GM11168 (cell line): Measurements from ENCODE around the gene SLC25A24.
"Not testable (repeated sequence)": the region's sequence is repeated elsewhere in the genome, so short reads cannot be mapped to it uniquely, and the experiment has no call there.

Experiments
- in situ Hi-C: fragments of 300-500 bp; cut with MboI; formaldehyde crosslinking; loops from one replicate; pipeline ENCODE4 v1.12.0; 2022; ENCODE audit warnings: low sequenced_read_pairs; ENCODE audit not compliant: unreplicated experiment

SLC25A24 gene

GRCh38 chr1:108200687-108201051 is 526 bp upstream of the SLC25A24 start:
- in situ Hi-C loops = no loop called here

DNA sequence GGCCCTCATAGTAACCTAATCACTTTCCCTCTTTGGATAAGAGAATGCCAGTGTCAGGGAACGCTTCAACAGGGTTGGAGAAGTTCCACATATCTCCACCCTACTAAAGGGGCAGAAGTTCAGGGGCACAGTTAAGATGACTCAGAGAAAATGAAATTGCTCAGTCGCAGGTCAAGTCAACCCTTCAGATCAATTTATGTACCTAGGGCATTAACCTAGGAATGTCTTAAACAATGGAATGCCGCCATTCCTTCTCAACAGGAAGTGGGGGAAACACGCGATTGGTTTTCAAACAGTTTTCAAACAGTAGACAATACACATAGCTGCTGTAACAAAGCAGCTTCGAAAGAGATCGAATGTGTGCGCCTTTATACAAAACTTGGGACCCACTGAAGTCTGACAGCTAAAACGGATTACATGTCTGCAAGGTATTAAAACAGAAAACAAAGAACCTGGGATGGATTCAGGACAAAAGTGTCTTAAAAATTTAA is 897 bp downstream of the SLC25A24 start:
- in situ Hi-C loops = no loop called here

DNA sequence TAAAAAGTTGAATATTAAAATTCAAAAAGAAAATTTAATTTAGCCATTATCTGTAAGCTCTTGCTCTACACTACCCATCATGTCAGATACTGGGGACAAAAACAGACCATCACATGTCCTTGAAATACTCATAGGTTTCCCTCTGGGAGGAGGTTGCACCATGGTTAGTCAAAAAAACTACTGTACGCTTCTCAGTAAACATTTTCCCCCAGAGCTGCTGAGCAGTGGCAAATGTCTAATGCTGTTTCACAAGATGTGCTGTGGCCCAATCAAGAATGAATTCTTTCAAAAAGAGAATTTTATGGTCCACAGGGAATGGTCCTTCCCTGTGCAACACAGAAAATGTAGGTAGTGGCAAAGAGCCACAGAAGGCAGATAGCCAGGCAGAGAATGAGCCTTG is 6.1 kb downstream of the SLC25A24 start:
- in situ Hi-C loops = no loop called here

DNA sequence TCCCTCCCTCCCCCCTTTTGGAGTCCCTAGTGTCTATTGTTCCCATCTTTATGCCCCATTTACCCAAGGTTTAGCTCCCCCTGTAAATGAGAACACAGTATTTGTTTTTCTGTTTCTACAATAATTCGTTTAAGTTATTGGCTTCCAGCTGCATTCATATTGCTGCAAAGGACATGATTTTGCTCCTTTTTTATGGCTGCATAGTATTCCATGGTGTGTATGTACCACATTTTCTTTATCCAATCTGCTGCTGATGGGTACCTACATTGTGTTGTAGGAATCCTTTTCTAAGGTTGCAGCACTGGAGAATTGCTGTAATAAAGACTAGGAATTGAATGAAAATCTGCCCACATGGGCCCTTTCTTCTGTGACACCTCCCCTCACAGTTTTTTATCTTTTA is 6.8 kb downstream of the SLC25A24 start:
- in situ Hi-C loops = no loop called here

DNA sequence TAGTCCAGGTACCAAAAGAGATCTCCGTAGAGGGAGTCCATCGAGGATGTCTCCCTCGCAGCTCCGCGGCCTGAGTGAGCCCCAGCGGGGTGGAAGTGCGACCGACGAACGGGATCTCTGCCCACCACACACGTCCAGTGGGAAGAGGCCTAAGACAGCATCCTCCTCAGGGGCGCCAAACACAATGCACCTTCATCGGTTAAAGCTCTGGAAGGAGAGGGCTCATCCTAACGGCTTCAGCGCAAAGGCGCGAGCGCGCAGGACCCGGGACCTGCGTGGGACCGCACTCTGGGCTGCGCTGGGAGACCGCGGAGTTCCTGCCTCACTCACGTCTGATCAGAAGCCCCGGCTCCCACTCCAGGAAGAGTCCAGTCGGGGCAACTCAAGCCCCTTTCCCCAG is 7.6 kb downstream of the SLC25A24 start:
- in situ Hi-C loops = no loop called here

- in situ Hi-C loops = no loop called here
These were observed 9.3 kb downstream of the SLC25A24 start for GRCh38 chr1:108190686-108191416.

DNA sequence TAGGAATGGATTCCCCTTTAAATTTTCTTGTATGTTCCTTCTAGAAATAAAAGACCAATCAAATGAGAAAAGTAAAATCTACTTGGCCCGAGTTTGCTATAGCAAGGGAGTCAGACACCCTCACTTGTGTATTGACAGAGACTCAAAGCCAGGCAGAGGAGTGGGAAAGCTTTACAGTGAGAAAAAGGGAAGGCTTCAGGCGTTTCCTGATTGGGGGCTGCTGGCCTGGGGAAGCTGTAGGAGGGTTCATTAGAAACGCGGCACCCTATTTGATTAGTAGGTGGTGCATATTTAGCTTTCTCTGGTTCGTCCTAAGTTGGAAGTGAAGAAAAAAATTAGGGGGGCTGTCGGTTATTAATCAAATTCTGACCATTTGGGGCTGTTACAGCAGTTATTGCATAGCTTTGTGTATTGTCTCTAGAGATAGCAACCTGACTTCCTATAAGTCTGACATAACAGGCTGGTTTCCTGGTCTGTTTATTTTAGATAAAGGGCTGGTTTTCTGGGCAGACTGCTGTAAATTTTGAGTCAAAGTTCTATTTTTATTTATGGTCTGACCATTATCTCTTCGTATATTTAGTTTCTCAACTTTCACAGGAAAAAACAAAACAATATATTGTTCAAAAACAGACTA is 10.0 kb downstream of the SLC25A24 start:
- in situ Hi-C loops = no loop called here

DNA sequence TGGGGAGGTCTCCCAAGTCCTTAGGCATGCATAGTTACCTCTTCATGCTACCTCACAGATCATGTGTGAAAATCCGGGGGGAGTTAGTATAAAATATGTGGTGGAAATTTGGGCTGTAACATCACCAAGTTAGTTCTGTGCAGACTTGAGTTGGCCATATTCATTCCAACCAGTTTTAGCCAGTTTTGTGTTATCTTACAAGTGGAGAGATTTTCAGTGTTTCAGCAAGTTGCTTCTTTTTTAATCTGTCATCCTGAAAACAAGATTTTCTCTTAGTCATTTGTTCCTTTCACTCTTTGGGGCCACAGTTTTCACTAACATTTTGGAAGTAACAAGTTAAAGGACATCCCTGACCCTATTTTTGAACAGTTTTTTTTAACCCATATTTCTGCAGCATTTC is 11.3 kb downstream of the SLC25A24 start:
- in situ Hi-C loops = no loop called here

- in situ Hi-C loops = no loop called here
These were observed 17.0 kb downstream of the SLC25A24 start for GRCh38 chr1:108182959-108183700.

DNA sequence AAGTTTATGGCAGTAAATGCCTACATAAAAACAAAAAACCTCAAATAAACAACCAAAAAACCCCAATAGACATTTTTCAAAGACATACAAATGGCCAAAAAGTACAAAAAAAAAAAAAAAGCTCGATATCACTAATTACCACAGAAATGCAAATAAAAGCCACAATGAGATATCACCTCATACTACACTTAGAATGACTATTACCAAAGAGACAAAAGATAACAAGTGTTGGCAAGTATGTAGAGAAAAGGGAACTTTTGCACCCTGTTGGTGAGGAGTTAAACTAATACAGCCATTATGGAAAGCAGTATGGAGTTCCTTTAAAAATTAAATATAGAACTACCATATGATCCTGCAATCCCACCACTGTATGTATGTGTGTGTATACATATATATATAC is 21.1 kb downstream of the SLC25A24 start:
- in situ Hi-C loops = no loop called here

DNA sequence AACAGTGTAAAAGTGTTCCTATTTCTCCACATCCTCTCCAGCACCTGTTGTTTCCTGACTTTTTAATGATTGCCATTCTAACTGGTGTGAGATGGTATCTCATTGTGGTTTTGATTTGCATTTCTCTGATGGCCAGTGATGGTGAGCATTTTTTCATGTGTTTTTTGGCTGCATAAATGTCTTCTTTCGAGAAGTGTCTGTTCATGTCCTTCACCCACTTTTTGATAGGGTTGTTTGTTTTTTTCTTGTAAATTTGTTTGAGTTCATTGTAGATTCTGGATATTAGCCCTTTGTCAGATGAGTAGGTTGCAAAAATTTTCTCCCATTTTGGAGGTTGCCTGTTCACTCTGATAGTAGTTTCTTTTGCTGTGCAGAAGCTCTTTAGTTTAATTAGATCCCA is 37.7 kb downstream of the SLC25A24 start:
- in situ Hi-C loops = not testable (repeated sequence)

DNA sequence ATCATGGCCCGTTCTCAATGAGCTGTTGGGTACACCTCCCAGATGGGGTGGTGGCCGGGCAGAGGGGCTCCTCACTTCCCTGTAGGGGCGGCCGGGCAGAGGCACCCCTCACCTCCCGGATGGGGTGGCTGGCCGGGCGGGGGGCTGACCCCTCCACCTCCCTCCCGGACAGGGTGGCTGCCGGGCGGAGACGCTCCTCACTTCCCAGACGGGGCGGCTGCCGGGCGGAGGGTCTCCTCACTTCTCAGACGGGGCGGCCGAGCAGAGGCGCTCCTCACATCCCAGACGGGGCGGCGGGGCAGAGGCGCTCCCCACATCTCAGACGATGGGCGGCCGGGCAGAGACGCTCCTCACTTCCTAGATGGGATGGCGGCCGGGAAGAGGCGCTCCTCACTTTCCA is 40.2 kb downstream of the SLC25A24 start:
- in situ Hi-C loops = not testable (repeated sequence)

- in situ Hi-C loops = no loop called here
These were observed 41.2 kb downstream of the SLC25A24 start for GRCh38 chr1:108158893-108159453.

DNA sequence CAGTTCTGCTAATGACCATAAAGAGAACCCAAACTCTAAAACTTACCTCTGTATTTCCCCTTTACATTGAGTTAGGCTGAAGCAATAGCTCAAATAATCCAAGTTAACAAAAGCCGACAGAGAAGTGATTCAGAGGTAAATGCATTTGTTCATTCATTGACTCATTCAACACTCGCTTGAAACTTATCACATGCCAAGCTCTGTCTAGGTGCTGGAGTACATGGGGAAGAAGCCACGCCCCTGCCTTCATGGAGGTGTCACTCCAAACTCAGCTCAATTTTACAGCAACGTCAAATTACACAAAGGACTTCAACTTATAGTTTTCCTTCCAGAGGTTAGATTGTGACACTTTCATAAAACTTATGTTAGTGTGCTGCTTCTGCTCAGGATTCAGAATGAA is 45.8 kb downstream of the SLC25A24 start:
- in situ Hi-C loops = no loop called here

GRCh38 chr1:108152782-108153222 is 47.3 kb downstream of the SLC25A24 start:
- in situ Hi-C loops = no loop called here

- in situ Hi-C loops = no loop called here
These were observed 48.6 kb downstream of the SLC25A24 start for GRCh38 chr1:108151548-108151947.

- in situ Hi-C loops = no loop called here
These were observed 50.2 kb downstream of the SLC25A24 start for GRCh38 chr1:108149796-108150467.

GRCh38 chr1:108144569-108144968 is 55.6 kb downstream of the SLC25A24 start:
- in situ Hi-C loops = not testable (repeated sequence)

- in situ Hi-C loops = no loop called here
These were observed 57.3 kb downstream of the SLC25A24 start for GRCh38 chr1:108142773-108143394.

DNA sequence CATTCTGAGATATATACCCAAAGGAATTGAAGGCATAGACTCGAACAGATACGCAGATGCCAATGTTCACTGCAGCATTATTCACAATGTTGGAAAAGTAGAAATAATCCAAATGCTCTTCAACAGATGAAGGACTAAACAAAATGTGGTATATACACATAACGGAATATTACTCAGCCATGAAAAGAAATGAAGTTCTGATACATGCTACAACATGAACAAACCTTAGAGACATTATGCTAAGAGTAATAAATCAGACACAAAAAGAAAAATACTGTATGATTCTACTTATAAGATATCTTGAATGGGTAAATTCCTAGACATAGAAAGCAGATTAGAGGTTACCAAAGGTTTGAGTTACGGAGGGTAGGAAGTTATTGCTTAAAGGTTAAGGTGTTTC is 57.9 kb downstream of the SLC25A24 start:
- in situ Hi-C loops = no loop called here
